OCI-LY7 (cell line): ENCODE measurements around the gene MYBPC3. TPM values are rescaled to one million over a fixed set of nuclear protein-coding genes. Genes with fewer than 3 reads are reported as not detected.
"Not testable (repeated sequence)": the region's sequence is repeated elsewhere in the genome, so short reads cannot be mapped to it uniquely, and the experiment has no call there.

ENCODE experiments used
- BruUV-seq: library from RNA; stranded (reverse); fragments of 400-500 nt; replicated peaks from 2 replicates; lab custom pipeline; 2021; lab: Mats Ljungman, UMichigan
- CTCF ChIA-PET: fragments of 300-600 bp; sonication (Branson Sonifier 250); formaldehyde crosslinking; loops from one replicate; lab custom pipeline; 2022; ENCODE audit warnings: antibody characterized with exemption; ENCODE audit not compliant: unreplicated experiment; lab: Charles Lee
- POLR2A ChIA-PET: fragments of 300-600 bp; sonication (Branson Sonifier 250); formaldehyde crosslinking; loops from one replicate; lab custom pipeline; 2022; ENCODE audit warnings: antibody characterized with exemption; lab: Charles Lee
- DNase-seq: peaks from one replicate; pipeline ENCODE4 v3.0.0-alpha.2; 2015; ENCODE audit warnings: low spot score
- H2AFZ ChIP-seq: fragments of 200-600 bp; sonication (generic), shearing (Covaris generic); 2 replicates; pipeline ENCODE4 v1.6.1; 2014; ENCODE audit warnings: mild to moderate bottlenecking, antibody characterized with exemption, low read length, moderate library complexity
- H3K27ac ChIP-seq: fragments of 200-600 bp; sonication (generic); 2 replicates; pipeline ENCODE4 v1.5.1; 2014; ENCODE audit warnings: mixed run types, low read depth, mild to moderate bottlenecking, moderate library complexity, low read length, inconsistent platforms; ENCODE audit not compliant: poor library complexity, severe bottlenecking
- H3K36me3 ChIP-seq: fragments of 200-600 bp; sonication (generic); 2 replicates; pipeline ENCODE4 v1.6.1; 2014; ENCODE audit warnings: mild to moderate bottlenecking, antibody characterized with exemption, low read length, moderate library complexity, mixed read lengths; ENCODE audit not compliant: insufficient read depth
- H3K4me1 ChIP-seq: fragments of 200-600 bp; sonication (generic); 2 replicates; pipeline ENCODE4 v1.5.1; 2014; ENCODE audit warnings: mild to moderate bottlenecking, low read length; ENCODE audit not compliant: insufficient read depth, poor library complexity, severe bottlenecking
- H3K4me2 ChIP-seq: fragments of 200-600 bp; sonication (generic); 2 replicates; pipeline ENCODE4 v1.6.1; 2014; ENCODE audit warnings: mild to moderate bottlenecking, low read length
- H3K4me3 ChIP-seq: fragments of 200-600 bp; sonication (generic); 2 replicates; pipeline ENCODE4 v1.5.1; 2014; ENCODE audit warnings: mild to moderate bottlenecking, low read depth, low read length; ENCODE audit not compliant: poor library complexity, severe bottlenecking
- H3K79me2 ChIP-seq: fragments of 200-600 bp; sonication (generic); 2 replicates; pipeline ENCODE4 v1.6.1; 2016; ENCODE audit warnings: low read depth, mild to moderate bottlenecking, low read length, moderate library complexity, mixed read lengths; ENCODE audit not compliant: insufficient read depth
- H3K9me2 ChIP-seq: fragments of 200-600 bp; sonication (generic); 2 replicates; pipeline ENCODE4 v1.6.1; 2016; ENCODE audit warnings: mild to moderate bottlenecking, low read length, mixed read lengths; ENCODE audit not compliant: insufficient read depth
- H3K9me3 ChIP-seq: fragments of 200-600 bp; sonication (generic); 2 replicates; pipeline ENCODE4 v1.6.1; 2014; ENCODE audit warnings: mild to moderate bottlenecking, mixed run types, low read length, mixed read lengths
- H4K20me1 ChIP-seq: fragments of 200-600 bp; sonication (generic); 2 replicates; pipeline ENCODE4 v1.6.1; 2014; ENCODE audit warnings: mild to moderate bottlenecking, antibody characterized with exemption, low read length, moderate library complexity, mixed read lengths; ENCODE audit not compliant: insufficient read depth
- EZH2phosphoT487 ChIP-seq: fragments of 200-600 bp; sonication (generic); IDR thresholded peaks from 2 replicates; pipeline ENCODE4 v1.6.1; 2018; ENCODE audit warnings: low read depth, borderline replicate concordance, mild to moderate bottlenecking, mixed run types, antibody characterized with exemption, low read length, moderate library complexity, mixed read lengths
- intact Hi-C: fragments of 100-400 bp; cut with micrococcal nuclease; formaldehyde crosslinking; loops from one replicate; pipeline ENCODE4 v1.10.0; 2022; ENCODE audit not compliant: unreplicated experiment
- total RNA-seq, 2 experiments: library from RNA; depleted of rRNA in 1 of 2; stranded (reverse); fragments of >200 nt in 1 of 2; shearing (Covaris generic) in 1 of 2; gene quantifications; 2 replicates each; pipeline ENCODE4 v1.2.3, GENCODE V29; 2014 to 2022
- TF ChIP-seq, protein P1 (sequence below): fragments of 200-600 bp; sonication (generic); conservative IDR thresholded peaks from 2 replicates; pipeline ENCODE4 v1.5.1; 2014; ENCODE audit warnings: mild to moderate bottlenecking, antibody characterized with exemption, low read length, moderate library complexity, mixed read lengths

Gene MYBPC3
- total RNA-seq, 2 experiments from 2014 or later: 0.25 to 0.29 TPM

DNA sequence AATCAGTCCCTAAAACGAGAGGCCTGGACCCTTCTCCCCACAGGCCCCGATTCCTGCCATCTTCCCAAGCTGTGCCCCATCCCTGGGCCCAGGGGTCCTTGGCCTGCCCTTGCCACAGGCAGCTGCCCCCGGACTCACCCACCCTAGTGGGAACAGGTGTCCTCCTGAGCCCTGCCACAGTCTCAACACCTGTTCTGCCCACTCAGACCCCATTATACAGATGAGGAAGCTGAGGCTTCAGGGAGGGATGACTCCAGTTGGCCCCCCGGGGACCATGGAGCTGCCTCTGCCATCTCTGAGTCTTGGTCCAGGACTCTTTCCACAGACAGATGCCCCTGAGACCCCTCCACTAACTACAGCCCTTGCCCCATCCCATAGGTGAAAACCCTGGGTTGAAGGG is 15.9 kb downstream of the MYBPC3 start:
- Histone ChIP-seq H3K79me2 (no peaks in the 10 kb centered on the region), H2AFZ (no peak overlapping the region), H3K36me3 (no peaks in the 10 kb centered on the region), H3K4me1 (no peaks in the 10 kb centered on the region), H4K20me1 (no peaks in the 10 kb centered on the region), H3K9me2 (no peaks in the 10 kb centered on the region), H3K27ac (no peak overlapping the region), H3K4me3 (no peak overlapping the region), H3K4me2 (no peak overlapping the region), H3K9me3 (no peaks in the 10 kb centered on the region)
- intact Hi-C loops: no loop called here
- CTCF ChIA-PET: no interaction called here
- TF ChIP-seq EZH2phosphoT487: no peak
- TF ChIP-seq, protein P1, sequence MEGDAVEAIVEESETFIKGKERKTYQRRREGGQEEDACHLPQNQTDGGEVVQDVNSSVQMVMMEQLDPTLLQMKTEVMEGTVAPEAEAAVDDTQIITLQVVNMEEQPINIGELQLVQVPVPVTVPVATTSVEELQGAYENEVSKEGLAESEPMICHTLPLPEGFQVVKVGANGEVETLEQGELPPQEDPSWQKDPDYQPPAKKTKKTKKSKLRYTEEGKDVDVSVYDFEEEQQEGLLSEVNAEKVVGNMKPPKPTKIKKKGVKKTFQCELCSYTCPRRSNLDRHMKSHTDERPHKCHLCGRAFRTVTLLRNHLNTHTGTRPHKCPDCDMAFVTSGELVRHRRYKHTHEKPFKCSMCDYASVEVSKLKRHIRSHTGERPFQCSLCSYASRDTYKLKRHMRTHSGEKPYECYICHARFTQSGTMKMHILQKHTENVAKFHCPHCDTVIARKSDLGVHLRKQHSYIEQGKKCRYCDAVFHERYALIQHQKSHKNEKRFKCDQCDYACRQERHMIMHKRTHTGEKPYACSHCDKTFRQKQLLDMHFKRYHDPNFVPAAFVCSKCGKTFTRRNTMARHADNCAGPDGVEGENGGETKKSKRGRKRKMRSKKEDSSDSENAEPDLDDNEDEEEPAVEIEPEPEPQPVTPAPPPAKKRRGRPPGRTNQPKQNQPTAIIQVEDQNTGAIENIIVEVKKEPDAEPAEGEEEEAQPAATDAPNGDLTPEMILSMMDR: no peak
- POLR2A ChIA-PET: interaction anchor here (0.5 kb wide), 1 partner anchor 519 kb away, joined by 3 read pairs; no protein-coding TSS in a partner anchor
- no TSS peak for BruUV-seq
- DNase-seq: no peak

DNA sequence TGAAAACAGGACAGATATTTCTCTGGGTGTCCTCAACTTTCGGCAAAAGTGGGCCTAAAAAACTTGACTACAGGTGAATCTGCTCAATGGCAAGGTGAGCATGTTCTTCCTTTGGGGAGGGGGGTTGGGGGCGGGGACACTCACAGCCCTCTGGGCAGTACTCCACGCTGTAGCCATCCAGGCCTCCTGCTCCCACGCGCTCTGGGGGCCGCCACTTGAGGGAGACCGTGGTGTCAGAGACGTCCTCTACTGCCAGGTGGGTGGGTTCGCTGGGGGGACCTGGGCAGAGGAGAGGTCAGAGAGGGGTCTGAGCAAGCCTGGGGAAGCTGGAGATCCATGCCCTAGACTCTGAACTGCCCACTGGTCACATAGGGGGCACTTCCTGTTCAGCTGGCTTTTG is 16.8 kb downstream of the MYBPC3 start:
- POLR2A ChIA-PET: interaction anchor here (0.6 kb wide), 1 partner anchor 64 kb away, joined by 4 read pairs; no protein-coding TSS in a partner anchor

DNA sequence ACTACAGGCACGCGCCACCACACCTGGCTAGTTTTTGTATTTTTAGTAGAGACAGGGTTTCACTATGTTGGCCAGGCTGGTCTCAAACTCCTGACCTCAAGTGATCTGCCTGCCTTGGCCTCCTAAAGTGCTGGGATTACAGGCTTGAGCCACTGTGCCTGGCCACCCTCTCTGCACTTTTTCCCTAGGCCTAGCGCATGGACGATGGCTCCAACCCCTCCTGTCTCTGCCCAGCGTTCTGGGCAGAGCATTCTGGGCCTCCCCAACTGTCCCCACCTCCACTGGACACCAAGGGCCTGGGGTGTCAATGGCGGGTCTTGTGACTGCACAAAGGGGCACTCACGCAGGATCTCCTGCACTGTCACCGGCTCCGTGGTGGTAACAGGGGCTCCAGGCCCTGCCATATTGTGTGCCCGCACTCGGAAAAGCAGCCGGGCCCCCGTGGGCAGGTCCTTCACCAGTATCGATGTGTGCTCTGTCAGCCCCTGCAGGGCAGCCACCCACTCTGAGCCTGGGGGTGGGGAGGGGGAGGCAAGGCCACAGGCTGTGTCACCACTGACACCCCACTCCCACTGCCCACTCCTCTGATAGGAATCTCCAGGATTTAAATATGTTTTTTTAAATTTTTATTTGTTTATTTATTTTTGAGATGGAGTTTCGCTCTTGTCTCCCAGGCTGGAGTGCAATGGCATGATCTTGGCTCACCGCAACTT is 17.6 kb downstream of the MYBPC3 start:
- POLR2A ChIA-PET, H4K20me1 ChIP-seq, H3K4me2 ChIP-seq, H3K9me2 ChIP-seq, DNase-seq, H3K4me3 ChIP-seq, H3K9me3 ChIP-seq, H3K79me2 ChIP-seq, H3K36me3 ChIP-seq, H2AFZ ChIP-seq, H3K4me1 ChIP-seq, intact Hi-C loops, BruUV-seq, H3K27ac ChIP-seq: not testable (repeated sequence)
- CTCF ChIA-PET: interaction anchor here (0.6 kb wide), 1 partner anchor 80 kb away, joined by 3 read pairs; no protein-coding TSS in a partner anchor

More for the DNA sequence above, 16.8 kb downstream of the MYBPC3 start:
- no peak overlapping the region for H3K4me3 ChIP-seq
- no peaks in the 10 kb centered on the region for H3K9me2 ChIP-seq
- H3K4me2 ChIP-seq: no peak overlapping the region
- BruUV-seq: no TSS peak
- no peaks in the 10 kb centered on the region for H3K36me3 ChIP-seq
- no peak for DNase-seq
- no peaks in the 10 kb centered on the region for H3K4me1 ChIP-seq
- no peak for TF ChIP-seq EZH2phosphoT487
- TF ChIP-seq, protein P1: no peak
- CTCF ChIA-PET: interaction anchor here (0.6 kb wide), 1 partner anchor 79 kb away, joined by 3 read pairs; no protein-coding TSS in a partner anchor
- no peaks in the 10 kb centered on the region for H3K9me3 ChIP-seq
- H4K20me1 ChIP-seq: no peaks in the 10 kb centered on the region
- no peaks in the 10 kb centered on the region for H3K79me2 ChIP-seq
- no peak overlapping the region for H2AFZ ChIP-seq
- H3K27ac ChIP-seq: no peak overlapping the region
- intact Hi-C loops: no loop called here
